ENCODE results near the gene MARCHF10.

Gene MARCHF10

GRCh38 chr17:62818526-62818925 lies 10.4 kb upstream of the MARCHF10 start:
- no peak for DNase-seq (ENCODE audit: low spot score)

GRCh38 chr17:62816282-62816839 lies 8.2 kb upstream of the MARCHF10 start:
- TF ChIP-seq CTCF (IDR thresholded peaks at IDR 0.05; ENCODE audit: extremely low read depth, missing control alignments), result no peak
- DNase-seq (ENCODE audit: low spot score), result no peak

More at GRCh38 chr17:62818526-62818925, 10.4 kb upstream of the MARCHF10 start:
- TF ChIP-seq CTCF (IDR thresholded peaks at IDR 0.05; ENCODE audit: extremely low read depth, missing control alignments), result no peak

GRCh38 chr17:62809656-62810055 lies 1.5 kb upstream of the MARCHF10 start:
- no peak for TF ChIP-seq CTCF (IDR thresholded peaks at IDR 0.05; ENCODE audit: extremely low read depth, missing control alignments)
- no peak for DNase-seq (ENCODE audit: low spot score)

GRCh38 chr17:62808576-62808970 lies 459 bp upstream of the MARCHF10 start:
- DNase-seq (ENCODE audit: low spot score), result no peak
- TF ChIP-seq CTCF (IDR thresholded peaks at IDR 0.05; ENCODE audit: extremely low read depth, missing control alignments), result no peak

- no peak for DNase-seq (ENCODE audit: low spot score)
- TF ChIP-seq CTCF (IDR thresholded peaks at IDR 0.05; ENCODE audit: extremely low read depth, missing control alignments), result no peak
Observed at GRCh38 chr17:62805234-62805633, 2.9 kb downstream of the MARCHF10 start.

- no peak for DNase-seq (ENCODE audit: low spot score)
- no peak for TF ChIP-seq CTCF (IDR thresholded peaks at IDR 0.05; ENCODE audit: extremely low read depth, missing control alignments)
Observed at GRCh38 chr17:62804822-62805221, 3.3 kb downstream of the MARCHF10 start.

GRCh38 chr17:62804025-62804424 lies 4.1 kb downstream of the MARCHF10 start:
- no peak for TF ChIP-seq CTCF (IDR thresholded peaks at IDR 0.05; ENCODE audit: extremely low read depth, missing control alignments)
- no peak for DNase-seq (ENCODE audit: low spot score)

Measured in GM20000 (cell line).